HG02973 (cell line): ENCODE results near the gene C9orf152.
"Not testable (repeated sequence)": the region's sequence is repeated elsewhere in the genome, so short reads cannot be mapped to it uniquely, and the experiment has no call there.

Experiments
- ATAC-seq: cut with Tn5 transposase; IDR thresholded peaks from one replicate; pipeline ENCODE4 v1.9.1; 2021; ENCODE audit warnings: moderate library complexity; ENCODE audit not compliant: unreplicated experiment

C9orf152 gene

GRCh38 chr9:110208031-110208430, at the start of gene C9orf152:
C9orf152 (minus strand) TSS chr9:110208159; CDS start chr9:110207579, 580 bp downstream.
- no peak for ATAC-seq

GRCh38 chr9:110257097-110257841, 49.3 kb upstream of the C9orf152 start:
- ATAC-seq, result peak; percentile 0

GRCh38 chr9:110256380-110257096, 48.6 kb upstream of the C9orf152 start, which contains the start of gene TXN:
TXN (minus strand) TSS chr9:110256507; CDS start chr9:110256435, 72 bp downstream.
- ATAC-seq, result peak; percentile 72

GRCh38 chr9:110255463-110256379, 47.8 kb upstream of the C9orf152 start:
- ATAC-seq, result peak; percentile 12

- ATAC-seq, result no peak
These were observed 47.1 kb upstream of the C9orf152 start for GRCh38 chr9:110255034-110255462.

- ATAC-seq, result no peak
These were observed 46.5 kb upstream of the C9orf152 start for GRCh38 chr9:110254500-110254899.

GRCh38 chr9:110252509-110253139, 44.7 kb upstream of the C9orf152 start:
- no peak for ATAC-seq

- not testable (repeated sequence) for ATAC-seq
These were observed 43.8 kb upstream of the C9orf152 start for GRCh38 chr9:110251770-110252169.

GRCh38 chr9:110251212-110251611, 43.3 kb upstream of the C9orf152 start:
- ATAC-seq, result no peak

GRCh38 chr9:110249603-110250002, 41.6 kb upstream of the C9orf152 start:
- ATAC-seq, result no peak

GRCh38 chr9:110248361-110248760, 40.4 kb upstream of the C9orf152 start:
- ATAC-seq, result no peak

GRCh38 chr9:110246214-110246613, 38.3 kb upstream of the C9orf152 start:
- no peak for ATAC-seq

- ATAC-seq, result no peak
These were observed 36.7 kb upstream of the C9orf152 start for GRCh38 chr9:110244616-110245015.

GRCh38 chr9:110241858-110242321, 33.9 kb upstream of the C9orf152 start:
- no peak for ATAC-seq

- ATAC-seq, result no peak
These were observed 33.4 kb upstream of the C9orf152 start for GRCh38 chr9:110241260-110241857.

- no peak for ATAC-seq
These were observed 32.2 kb upstream of the C9orf152 start for GRCh38 chr9:110240198-110240597.

GRCh38 chr9:110228321-110228720, 20.4 kb upstream of the C9orf152 start:
- ATAC-seq, result no peak

- ATAC-seq, result no peak
These were observed 16.6 kb upstream of the C9orf152 start for GRCh38 chr9:110224583-110224982.

- ATAC-seq, result no peak
These were observed 12.8 kb upstream of the C9orf152 start for GRCh38 chr9:110220809-110221208.

- no peak for ATAC-seq
These were observed 9.7 kb upstream of the C9orf152 start for GRCh38 chr9:110217656-110218099.
